NCI-H2029 (cell line): Measurements from ENCODE around the gene DMC1.
"Not testable (repeated sequence)": the region's sequence is repeated elsewhere in the genome, so short reads cannot be mapped to it uniquely, and the experiment has no call there.

Experiments
- DNase-seq: peaks from one replicate; lab custom pipeline; 2025; lab: John Stamatoyannopoulos, UW

The DMC1 gene

GRCh38 chr22:38569972-38570778 is at the start of gene DMC1:
Gene DMC1, minus strand, starts transcription at chr22:38570183. Its CDS starts 1,927 bp downstream, at chr22:38568256.
- peak; percentile 87 for DNase-seq

- no peak for DNase-seq
Observed at GRCh38 chr22:38618682-38619081, 48.7 kb upstream of the DMC1 start.

- no peak for DNase-seq
Observed at GRCh38 chr22:38618258-38618657, 48.3 kb upstream of the DMC1 start.

GRCh38 chr22:38615064-38615405 is 45.1 kb upstream of the DMC1 start:
- DNase-seq, result not testable (repeated sequence)

GRCh38 chr22:38614332-38615063 is 44.5 kb upstream of the DMC1 start:
- peak; percentile 4 for DNase-seq

DNA sequence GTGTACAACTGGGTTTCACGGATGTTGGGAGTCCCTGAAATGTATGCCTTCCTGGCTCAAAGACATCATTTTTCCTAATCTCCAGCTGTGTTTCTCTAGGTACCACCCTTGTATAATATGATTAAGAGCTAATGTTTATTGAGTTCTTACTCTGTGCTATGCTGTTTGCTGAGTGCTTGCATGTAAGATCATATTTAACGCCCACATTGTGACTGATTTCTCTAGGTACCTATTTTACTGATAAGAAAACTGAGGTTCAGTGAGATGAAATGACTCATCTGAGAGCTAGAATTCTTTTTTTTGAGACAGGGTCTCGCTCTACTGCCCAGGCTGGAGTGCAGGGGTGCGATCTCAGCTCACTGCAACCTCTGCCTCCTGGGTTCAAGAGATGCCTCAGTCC is 43.6 kb upstream of the DMC1 start:
- DNase-seq, result no peak

DNA sequence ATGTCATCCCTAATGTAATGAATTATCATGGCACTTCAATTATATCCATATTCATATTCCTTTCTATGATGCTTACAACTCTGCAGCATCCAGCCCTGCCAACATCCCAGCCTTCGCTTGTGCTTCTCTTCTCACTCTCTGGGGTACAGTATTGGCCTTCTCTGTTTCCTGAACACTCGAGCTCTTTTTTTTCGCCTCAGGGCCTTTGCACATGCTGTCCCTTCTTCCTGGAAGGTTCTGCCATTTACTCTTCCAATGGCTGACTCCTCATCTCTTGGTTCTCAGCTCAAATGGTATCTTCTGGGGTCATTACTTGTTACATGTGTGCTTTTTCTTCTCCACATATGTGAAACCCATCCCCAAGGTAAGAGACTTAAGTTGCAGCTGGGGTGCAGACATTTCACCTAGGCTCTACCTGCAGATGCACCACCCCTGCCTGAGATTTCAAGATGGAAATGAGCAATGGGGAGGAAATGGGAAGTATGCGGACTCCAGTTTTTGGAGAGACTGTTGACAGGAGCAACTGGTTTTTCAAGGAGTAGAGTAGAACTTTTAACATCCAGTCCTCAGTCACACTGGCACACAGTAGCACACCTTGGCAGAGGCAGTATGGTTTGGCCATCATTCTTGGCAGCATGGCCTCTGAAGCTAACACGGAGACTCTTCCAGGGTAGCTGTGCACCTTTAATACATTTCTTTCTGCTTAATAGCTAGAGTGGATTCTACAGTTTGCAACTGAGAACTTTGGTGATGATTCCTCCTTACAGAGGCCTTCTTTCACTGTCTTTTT is 42.4 kb upstream of the DMC1 start:
- DNase-seq, result no peak

- no peak for DNase-seq
Observed at GRCh38 chr22:38611559-38611958, 41.6 kb upstream of the DMC1 start.

- DNase-seq, result no peak
Observed at GRCh38 chr22:38610234-38610633, 40.3 kb upstream of the DMC1 start.

DNA sequence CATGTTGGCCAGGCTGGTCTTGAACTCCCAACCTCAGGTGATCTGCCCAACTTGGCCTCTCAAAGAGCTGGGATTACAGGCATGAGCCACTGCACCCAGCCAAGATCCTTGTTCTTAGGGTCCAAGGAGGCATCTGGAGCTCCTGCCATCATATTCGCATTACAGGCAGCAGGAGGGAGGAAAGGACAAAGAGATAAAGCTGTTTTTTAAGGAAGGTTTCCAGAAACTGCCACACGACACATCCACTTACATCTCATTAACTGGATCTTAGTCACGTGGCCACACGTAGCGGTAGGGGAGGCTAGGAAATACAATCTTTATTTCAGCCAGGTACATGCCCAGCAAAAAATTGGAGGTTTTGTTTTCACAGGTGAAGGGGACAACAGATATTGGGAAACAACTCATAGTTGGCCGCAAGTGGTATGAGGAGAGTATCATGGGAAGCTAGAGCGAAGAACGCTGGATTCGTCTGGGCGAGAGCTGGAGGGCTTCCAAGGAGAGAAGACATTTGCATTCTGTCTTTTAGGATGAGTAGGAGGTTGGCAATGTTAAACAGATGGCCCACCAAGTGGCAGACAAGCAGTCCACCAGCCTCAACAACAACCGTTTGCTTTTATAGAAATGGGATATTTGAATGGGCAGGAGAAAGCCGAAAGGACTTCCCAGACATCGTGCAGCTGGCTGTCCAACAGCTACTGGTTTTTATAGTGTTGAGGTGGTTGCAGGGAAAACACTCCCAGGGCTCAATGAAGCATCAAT is 39.2 kb upstream of the DMC1 start:
- DNase-seq, result no peak

GRCh38 chr22:38607680-38608079 is 37.7 kb upstream of the DMC1 start:
- DNase-seq, result peak; percentile 69

DNA sequence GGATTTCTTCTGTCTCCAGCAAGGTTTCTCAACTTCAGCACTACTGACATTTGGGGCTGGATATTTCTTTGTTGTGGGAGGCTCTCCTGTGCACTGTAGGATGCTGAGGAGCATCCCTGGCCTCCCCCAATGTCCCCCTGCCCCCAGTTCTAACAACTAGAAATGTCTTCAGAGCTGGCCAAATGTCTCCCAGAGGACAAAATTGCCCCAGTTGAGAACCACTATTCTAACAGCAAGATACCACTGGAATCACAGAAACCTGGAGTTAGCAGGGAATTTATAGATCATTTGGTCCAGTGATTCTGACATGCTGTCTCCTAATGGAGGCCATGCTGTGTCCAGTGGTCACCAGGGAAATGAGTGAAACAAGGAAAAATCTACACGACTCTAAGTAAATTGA is 32.2 kb upstream of the DMC1 start:
- no peak for DNase-seq

- no peak for DNase-seq
Observed at GRCh38 chr22:38601221-38601764, 31.3 kb upstream of the DMC1 start.

DNA sequence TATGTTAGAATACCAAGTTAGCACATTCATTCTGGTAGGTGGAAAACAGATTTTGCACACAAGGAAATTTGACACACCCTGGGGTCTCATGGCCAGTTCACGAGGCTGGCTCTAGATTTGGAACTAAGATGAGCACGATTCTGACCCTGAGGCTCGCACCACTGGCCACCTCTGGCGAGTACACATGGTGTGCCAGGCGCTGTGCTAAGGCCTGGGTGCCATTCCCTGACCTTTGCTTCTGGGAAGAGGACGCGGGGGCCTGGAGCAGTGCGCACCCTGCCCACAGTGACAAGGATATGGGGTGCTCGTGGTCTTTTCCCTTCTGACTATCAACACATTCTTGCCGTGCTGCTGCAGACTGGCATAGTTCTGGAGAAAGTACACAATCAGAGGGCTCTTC is 29.5 kb upstream of the DMC1 start:
- no peak for DNase-seq

GRCh38 chr22:38582923-38583322 is 12.9 kb upstream of the DMC1 start:
- not testable (repeated sequence) for DNase-seq

GRCh38 chr22:38578505-38578904 is 8.5 kb upstream of the DMC1 start:
- no peak for DNase-seq

GRCh38 chr22:38572065-38572464 is 2.1 kb upstream of the DMC1 start:
- DNase-seq, result no peak

DNA sequence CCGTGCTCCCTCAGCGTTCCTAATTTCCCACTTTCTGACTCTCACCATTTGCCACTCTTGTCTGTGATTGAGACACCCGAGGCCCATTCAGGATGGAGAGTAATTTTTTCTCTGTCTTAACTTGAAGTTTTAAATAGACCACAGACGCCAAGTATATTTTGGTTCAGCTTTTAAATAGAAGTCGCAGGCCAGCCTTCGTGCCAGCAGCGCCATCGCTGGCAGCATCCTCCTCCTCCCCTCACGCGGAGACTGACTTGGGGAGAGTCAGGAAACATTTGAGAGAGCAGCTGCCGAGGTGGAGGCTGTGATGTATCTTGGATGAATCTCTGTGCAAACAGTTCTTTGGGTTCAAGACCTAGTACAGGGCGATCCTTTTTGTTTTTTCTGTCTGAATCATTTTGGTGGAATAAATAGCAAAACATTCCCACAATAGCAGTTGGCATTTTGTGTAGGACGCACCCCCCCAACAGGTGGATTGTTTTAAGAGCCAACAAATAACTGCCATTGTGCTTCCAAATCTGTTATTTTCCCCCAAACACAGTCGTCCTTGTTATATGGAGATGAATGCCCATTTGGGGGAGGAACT is 889 bp upstream of the DMC1 start:
- no peak for DNase-seq

DNA sequence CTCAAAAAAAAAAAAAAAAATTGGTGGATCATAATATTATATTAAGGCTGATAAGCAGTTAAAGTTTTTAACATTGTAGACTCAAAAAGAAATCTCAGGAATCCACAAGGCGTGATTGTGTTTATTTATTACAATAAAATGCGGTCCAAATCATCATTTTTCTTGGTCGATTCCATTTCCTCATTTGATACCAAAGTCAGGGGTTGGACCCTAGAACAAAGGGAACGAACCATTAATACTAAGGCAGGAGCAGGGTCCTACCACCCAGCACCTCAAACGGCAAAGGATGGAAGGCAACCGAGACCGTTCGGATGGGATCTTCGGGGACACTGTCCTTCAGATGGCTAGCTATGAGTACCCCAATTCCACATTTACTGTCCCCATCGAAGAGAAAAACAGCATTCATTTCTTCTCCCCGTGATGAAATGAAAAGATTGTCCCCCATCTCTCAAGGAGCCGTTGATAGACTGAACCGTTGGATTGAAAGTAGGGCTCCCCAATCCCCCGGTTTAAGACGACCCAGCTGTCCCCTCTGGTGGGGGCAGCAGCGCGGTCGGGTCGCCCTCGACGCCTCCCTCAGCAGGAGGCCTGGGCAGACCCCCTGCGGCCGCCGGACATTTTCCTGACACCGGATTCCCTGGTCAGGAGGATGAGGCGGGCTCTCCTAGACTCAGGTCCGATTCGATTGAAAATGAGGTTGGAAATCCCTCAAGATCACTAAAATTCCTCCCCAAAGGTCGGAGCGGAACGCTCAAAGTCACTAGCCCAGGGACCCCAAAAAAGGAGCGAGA is 607 bp downstream of the DMC1 start:
- DNase-seq, result no peak

DNA sequence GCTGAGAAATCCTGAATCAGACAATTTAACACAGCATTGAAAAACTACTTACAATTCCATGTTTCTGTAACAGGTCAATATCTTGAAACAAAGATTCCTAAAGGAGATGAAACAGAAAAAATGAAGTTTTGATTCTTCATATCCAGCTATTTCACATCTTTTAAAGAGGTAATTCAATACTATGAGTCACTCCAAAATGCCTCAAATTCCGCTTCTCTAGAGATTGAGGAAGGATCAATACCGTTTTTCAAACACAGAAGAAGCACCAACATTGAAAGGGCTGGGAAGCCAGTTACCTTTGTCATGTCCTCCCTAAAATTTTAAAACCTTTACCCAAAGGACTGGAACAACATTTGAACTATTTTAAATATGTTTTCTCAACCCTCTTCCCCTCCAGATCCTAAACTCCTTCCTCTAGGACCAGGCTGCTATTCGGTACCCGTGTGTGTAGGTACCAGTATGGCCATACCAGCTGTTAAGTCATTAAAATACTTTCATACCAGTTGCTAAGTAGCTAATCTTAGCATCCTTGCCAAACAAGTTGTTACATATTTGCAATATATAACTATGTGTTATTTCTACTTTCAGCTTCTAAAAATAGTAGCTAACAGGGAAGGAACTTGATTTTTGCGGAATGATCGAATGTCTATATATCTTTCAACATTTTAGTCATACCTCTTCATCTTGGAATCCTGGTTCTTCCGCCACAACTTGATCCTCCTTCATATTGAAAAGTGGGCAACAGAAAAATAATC is 2.3 kb downstream of the DMC1 start:
- no peak for DNase-seq
